Tibial nerve (tissue), 3 donors: ENCODE data around the gene MYD88.

Source experiments
- EP300 ChIP-seq, 2 donors: sonication (generic); formaldehyde crosslinking; IDR thresholded peaks; one replicate each; pipeline ENCODE4 v1.6.1; 2017; ENCODE audit warnings: antibody characterized with exemption in 2 of 2, mild to moderate bottlenecking in 1 of 2
- POLR2A ChIP-seq, 2 donors: fragments of 450-650 bp; IDR thresholded peaks; one replicate each; pipeline ENCODE4 v1.6.1; 2017; ENCODE audit warnings: antibody characterized with exemption in 2 of 2, mild to moderate bottlenecking in 2 of 2, moderate library complexity in 2 of 2

- TF ChIP-seq EP300 (IDR thresholded peaks at IDR 0.05) (no peak), POLR2A (IDR thresholded peaks at IDR 0.05) (no peak)
Measured at GRCh38 chr3:38119248-38119544, 19.3 kb upstream of the MYD88 start.
